Keratinocyte (primary cell): ENCODE measurements around the gene RASGRP3.

ENCODE experiments used
- EZH2 ChIP-seq: IDR thresholded peaks from one replicate; pipeline ENCODE4 v1.6.1; 2012; ENCODE audit warnings: inconsistent platforms, mild to moderate bottlenecking, low read length, moderate library complexity
- TF ChIP-seq, protein P1 (sequence below), 3 experiments: IDR thresholded peaks in 1 of 3; conservative IDR thresholded peaks in 1 of 3; optimal IDR thresholded peaks in 1 of 3; 2 replicates in 2 of 3; 3 replicates in 1 of 3; pipeline versions ENCODE3 to v1.5.1; 2011; ENCODE audit warnings: low read length in 3 of 3, mild to moderate bottlenecking in 3 of 3, moderate library complexity in 2 of 3, control low read depth in 1 of 3, inconsistent platforms in 1 of 3; ENCODE audit not compliant: insufficient read depth in 2 of 3; ENCODE audit errors: extremely low read depth in 1 of 3

- TF ChIP-seq EZH2, result no peak
- TF ChIP-seq, protein P1, sequence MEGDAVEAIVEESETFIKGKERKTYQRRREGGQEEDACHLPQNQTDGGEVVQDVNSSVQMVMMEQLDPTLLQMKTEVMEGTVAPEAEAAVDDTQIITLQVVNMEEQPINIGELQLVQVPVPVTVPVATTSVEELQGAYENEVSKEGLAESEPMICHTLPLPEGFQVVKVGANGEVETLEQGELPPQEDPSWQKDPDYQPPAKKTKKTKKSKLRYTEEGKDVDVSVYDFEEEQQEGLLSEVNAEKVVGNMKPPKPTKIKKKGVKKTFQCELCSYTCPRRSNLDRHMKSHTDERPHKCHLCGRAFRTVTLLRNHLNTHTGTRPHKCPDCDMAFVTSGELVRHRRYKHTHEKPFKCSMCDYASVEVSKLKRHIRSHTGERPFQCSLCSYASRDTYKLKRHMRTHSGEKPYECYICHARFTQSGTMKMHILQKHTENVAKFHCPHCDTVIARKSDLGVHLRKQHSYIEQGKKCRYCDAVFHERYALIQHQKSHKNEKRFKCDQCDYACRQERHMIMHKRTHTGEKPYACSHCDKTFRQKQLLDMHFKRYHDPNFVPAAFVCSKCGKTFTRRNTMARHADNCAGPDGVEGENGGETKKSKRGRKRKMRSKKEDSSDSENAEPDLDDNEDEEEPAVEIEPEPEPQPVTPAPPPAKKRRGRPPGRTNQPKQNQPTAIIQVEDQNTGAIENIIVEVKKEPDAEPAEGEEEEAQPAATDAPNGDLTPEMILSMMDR (optimal IDR thresholded peaks at IDR 0.05 in 1 of 3, IDR thresholded peaks at IDR 0.05 in 1 of 3, conservative IDR thresholded peaks at IDR 0.05 in 1 of 3; ENCODE audit: extremely low read depth in 1 of 3, insufficient read depth in 2 of 3, low read length in 3 of 3), result no peak
Measured at GRCh38 chr2:33503002-33503401, 26.6 kb downstream of the RASGRP3 start.
